ENCODE results near the gene MKX. TPM values are rescaled to one million over a fixed set of nuclear protein-coding genes. Genes with fewer than 3 reads are reported as not detected.

Gene MKX, protein sequence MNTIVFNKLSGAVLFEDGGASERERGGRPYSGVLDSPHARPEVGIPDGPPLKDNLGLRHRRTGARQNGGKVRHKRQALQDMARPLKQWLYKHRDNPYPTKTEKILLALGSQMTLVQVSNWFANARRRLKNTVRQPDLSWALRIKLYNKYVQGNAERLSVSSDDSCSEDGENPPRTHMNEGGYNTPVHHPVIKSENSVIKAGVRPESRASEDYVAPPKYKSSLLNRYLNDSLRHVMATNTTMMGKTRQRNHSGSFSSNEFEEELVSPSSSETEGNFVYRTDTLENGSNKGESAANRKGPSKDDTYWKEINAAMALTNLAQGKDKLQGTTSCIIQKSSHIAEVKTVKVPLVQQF
- polyA plus RNA-seq (2011; rRNA removed) (0.76 and 0.87 TPM in 2 replicates), polyA minus RNA-seq (2011; rRNA and poly(A)+ RNA removed) (0.51 and 1.2 TPM in 2 replicates)

DNA sequence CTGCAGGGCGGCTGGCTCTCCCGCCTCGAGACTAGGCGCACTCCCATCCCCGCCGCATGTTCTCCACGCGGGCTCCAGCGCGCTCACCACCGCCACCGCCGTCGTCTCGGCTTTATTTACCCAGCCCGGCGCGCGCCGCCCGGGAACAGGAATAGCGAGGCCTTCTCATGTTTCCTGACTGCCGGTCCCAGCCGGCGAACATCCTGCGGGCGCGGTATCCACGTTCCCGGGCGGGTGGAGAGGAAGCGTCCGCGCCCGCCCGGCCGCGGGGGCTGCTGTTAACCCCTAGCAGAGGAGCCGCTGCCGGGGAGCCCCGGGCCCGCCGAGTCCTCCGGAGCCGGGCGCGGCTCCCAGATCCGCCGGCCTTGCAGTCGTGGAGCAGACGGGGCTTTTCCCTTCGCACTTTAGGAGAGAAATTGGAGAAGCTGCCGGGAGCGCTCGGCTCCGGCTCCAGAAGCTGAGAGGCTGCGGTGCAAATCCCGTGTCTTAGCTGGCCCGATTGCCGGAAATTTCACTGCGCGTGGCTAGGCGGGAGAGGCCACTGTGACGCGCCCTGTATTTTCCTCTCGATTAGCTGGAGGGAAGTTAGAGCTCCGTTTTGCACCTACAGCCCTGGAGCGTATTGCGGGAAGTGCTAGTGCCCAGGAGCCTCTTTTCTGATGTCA, at the start of gene MKX:
MKX (minus strand) TSS at position 88 of the 665 bp plus-strand sequence. CDS start 2,404 bp downstream, outside the sequence.
- TF ChIP-seq, protein P1, sequence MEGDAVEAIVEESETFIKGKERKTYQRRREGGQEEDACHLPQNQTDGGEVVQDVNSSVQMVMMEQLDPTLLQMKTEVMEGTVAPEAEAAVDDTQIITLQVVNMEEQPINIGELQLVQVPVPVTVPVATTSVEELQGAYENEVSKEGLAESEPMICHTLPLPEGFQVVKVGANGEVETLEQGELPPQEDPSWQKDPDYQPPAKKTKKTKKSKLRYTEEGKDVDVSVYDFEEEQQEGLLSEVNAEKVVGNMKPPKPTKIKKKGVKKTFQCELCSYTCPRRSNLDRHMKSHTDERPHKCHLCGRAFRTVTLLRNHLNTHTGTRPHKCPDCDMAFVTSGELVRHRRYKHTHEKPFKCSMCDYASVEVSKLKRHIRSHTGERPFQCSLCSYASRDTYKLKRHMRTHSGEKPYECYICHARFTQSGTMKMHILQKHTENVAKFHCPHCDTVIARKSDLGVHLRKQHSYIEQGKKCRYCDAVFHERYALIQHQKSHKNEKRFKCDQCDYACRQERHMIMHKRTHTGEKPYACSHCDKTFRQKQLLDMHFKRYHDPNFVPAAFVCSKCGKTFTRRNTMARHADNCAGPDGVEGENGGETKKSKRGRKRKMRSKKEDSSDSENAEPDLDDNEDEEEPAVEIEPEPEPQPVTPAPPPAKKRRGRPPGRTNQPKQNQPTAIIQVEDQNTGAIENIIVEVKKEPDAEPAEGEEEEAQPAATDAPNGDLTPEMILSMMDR (IDR thresholded peaks at IDR 0.05; ENCODE audit: low read depth, low read length): no peak
- Histone ChIP-seq H3K27me3 (ENCODE audit: control insufficient read depth, insufficient read depth, low read length) (peaks cover 71% of the 10 kb centered on the region), H3K4me3 (ENCODE audit: low read depth, low read length) (peak within 1 kb of the TSS; percentile 44), H3K9me3 (ENCODE audit: control insufficient read depth, insufficient read depth, low read length) (peaks cover 9% of the 10 kb centered on the region; the same call in 1 of the 2 replicates), H3K27ac (ENCODE audit: low read depth, low read length) (no peak within 1 kb of the TSS)
- POLR2A ChIA-PET: interaction anchor here (0.6 kb wide), 1 partner anchor 379 kb away, joined by 3 read pairs; no protein-coding TSS in a partner anchor
- CTCF ChIA-PET: interaction anchor here (1.6 kb wide), 1 partner anchor 495 kb away, joined by 6 read pairs; no protein-coding TSS in a partner anchor
- DNase-seq (ENCODE audit: low read depth, low spot score): no peak

DNA sequence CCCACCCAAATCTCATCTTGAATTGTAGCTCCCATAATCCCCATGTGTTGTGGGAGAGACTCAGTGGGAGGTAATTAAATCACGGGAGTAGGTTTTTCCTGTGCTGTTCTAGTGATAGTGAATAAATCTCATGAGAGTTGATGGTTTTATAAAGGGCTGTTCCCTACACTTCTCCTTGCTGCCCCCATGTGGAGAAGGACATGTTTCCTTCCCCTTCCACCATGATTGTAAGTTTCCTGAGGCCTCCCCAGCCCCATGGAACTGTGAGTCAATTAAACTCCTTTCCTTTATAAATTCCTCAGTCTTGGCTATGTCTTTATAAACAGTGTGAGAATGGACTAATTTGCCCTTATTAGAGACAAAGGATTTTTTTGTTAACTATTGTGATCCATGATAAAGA, 48.5 kb upstream of the MKX start:
- CTCF ChIA-PET: no interaction called here
- H3K27ac ChIP-seq (ENCODE audit: low read depth, low read length): no peak overlapping the region
- TF ChIP-seq, protein P1 (IDR thresholded peaks at IDR 0.05; ENCODE audit: low read depth, low read length): peak; percentile 38

DNA sequence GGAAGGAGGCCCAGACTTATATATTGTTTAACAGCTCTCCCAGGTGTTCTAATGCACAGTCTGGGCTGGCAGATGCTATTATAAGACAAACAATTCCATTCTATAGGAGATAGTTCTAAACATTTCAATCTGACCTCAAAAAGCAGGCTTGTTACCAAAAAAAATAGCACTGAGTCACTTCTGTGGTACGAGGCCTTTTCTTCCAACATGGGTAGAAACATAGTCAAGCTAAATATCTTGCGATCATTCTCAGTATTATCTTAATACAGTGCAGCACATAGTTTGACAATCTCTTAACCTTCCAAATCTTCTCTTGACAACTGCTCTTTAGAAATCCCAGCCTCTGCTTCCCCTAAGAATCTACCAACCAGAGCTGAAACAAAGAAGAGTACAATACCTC, 46.6 kb upstream of the MKX start:
- Histone ChIP-seq H3K4me3 (ENCODE audit: low read depth, low read length) (no peak overlapping the region), H3K27me3 (ENCODE audit: control insufficient read depth, insufficient read depth, low read length) (no peaks in the 10 kb centered on the region), H3K27ac (ENCODE audit: low read depth, low read length) (no peak overlapping the region), H3K9me3 (ENCODE audit: control insufficient read depth, insufficient read depth, low read length) (no peaks in the 10 kb centered on the region)
- POLR2A ChIA-PET: no interaction called here
- DNase-seq (ENCODE audit: low read depth, low spot score): no peak
- CTCF ChIA-PET: interaction anchor here (1.0 kb wide), 1 partner anchor 240 kb away, joined by 3 read pairs; no protein-coding TSS in a partner anchor
- TF ChIP-seq, protein P1 (IDR thresholded peaks at IDR 0.05; ENCODE audit: low read depth, low read length): no peak

More for the DNA sequence above, 48.5 kb upstream of the MKX start:
- POLR2A ChIA-PET: no interaction called here
- Histone ChIP-seq H3K27me3 (ENCODE audit: control insufficient read depth, insufficient read depth, low read length) (no peaks in the 10 kb centered on the region), H3K9me3 (ENCODE audit: control insufficient read depth, insufficient read depth, low read length) (no peaks in the 10 kb centered on the region), H3K4me3 (ENCODE audit: low read depth, low read length) (no peak overlapping the region)
- no peak for DNase-seq (ENCODE audit: low read depth, low spot score)

DNA sequence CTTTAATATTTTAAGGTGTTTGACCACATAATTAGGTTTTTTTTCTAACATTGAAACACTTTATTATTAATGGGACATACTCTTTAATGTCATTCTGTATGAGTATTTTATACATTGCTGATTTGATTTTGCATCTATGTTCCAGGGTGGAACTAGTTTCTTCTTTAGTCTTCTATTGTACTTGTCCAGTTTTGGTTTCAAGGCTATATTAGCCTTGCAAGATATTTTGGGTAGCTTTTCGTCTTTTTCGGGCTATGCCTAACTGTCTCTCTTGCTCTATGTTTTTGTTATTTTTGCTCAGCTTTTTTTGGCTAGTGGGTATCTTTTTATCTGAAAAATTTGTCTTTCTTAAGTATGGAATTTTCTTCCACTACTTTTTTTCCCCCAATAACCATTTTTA, 38.7 kb upstream of the MKX start:
- Histone ChIP-seq H3K27me3 (ENCODE audit: control insufficient read depth, insufficient read depth, low read length) (no peaks in the 10 kb centered on the region), H3K27ac (ENCODE audit: low read depth, low read length) (no peak overlapping the region), H3K9me3 (ENCODE audit: control insufficient read depth, insufficient read depth, low read length) (peaks cover 4% of the 10 kb centered on the region), H3K4me3 (ENCODE audit: low read depth, low read length) (no peak overlapping the region)
- CTCF ChIA-PET: interaction anchor here (0.5 to 0.9 kb wide), 4 partner anchors 36 to 806 kb away, joined by 3 to 6 read pairs (median 4); no protein-coding TSS in a partner anchor
- DNase-seq (ENCODE audit: low read depth, low spot score): no peak
- TF ChIP-seq, protein P1 (IDR thresholded peaks at IDR 0.05; ENCODE audit: low read depth, low read length): no peak
- POLR2A ChIA-PET: no interaction called here

Data from AG04450 (cell line).